GM12891 (cell line): ENCODE measurements around the gene SUN5.

Experiments used
- DNase-seq: peaks from one replicate; pipeline ENCODE4 v3.0.0; 2011; ENCODE audit warnings: low spot score; ENCODE audit not compliant: insufficient read length
- FAIRE-seq: peaks from 2 replicates; lab custom pipeline; 2011; peaks lifted over from hg19 to GRCh38; lab: Jason Lieb, UNC
- PAX5 ChIP-seq: IDR thresholded peaks from 2 replicates; pipeline ENCODE4 v1.6.1; 2011; ENCODE audit warnings: low read length, moderate library complexity, mild to moderate bottlenecking; ENCODE audit not compliant: insufficient read depth, severe bottlenecking
- POLR2A ChIP-seq: IDR thresholded peaks from 2 replicates; pipeline ENCODE4 v1.6.1; 2011; ENCODE audit warnings: low read depth, low read length, control low read depth
- POLR2AphosphoS5 ChIP-seq: IDR thresholded peaks from 2 replicates; pipeline ENCODE4 v1.6.1; 2011; ENCODE audit warnings: low read depth, low read length, control low read depth
- POU2F2 ChIP-seq: IDR thresholded peaks from 2 replicates; pipeline ENCODE4 v1.6.1; 2011; ENCODE audit warnings: low read depth, mild to moderate bottlenecking, control low read depth, low read length, moderate library complexity
- SPI1 ChIP-seq: IDR thresholded peaks from 2 replicates; pipeline ENCODE4 v1.6.1; 2011; ENCODE audit warnings: low read depth, low read length, control low read depth
- TAF1 ChIP-seq: IDR thresholded peaks from 2 replicates; pipeline ENCODE4 v1.6.1; 2011; ENCODE audit warnings: low read depth, low read length, control low read depth

SUN5 gene

DNA sequence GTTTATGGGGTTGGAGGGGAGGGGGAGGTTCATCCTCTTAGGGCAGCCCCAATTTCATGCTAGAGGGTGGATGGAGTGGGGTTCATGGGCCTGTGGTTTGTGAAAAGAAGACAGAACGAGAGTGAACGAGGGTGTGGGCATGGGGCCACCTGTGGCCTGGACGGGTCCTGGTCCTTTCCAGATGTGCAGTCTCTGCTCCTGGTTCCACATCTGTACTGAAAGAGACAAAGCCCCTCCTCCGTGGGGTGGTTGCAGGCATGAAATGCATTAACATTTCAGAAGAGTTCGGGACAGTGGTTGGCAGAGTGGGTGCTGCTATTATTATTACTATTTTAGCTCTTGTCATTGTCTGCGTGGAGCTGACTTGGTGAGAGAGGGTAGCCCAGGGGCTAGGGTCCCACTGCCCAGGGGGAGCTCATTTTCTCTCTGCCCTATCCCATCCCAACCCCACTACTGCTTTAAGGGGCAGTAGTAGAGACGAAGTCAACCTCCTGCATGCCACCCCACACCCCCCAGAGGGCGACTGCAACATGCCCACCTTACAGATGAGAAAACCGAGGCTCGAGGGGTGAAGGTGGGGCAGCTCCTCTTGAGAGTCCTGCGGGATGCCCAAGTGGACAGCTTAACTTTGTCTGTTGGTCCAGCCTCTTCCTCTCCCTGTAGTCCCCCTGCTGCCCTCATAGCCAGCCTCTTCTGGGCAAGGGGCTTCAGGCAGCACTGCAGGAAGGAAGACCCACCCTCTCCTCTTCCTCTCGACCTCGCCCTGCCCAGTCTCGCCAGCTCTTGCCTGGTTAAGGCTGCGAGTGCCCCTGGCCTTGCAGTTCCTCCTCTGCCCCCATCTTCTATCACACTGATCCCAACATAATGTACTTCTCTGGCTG is 11.7 kb upstream of the SUN5 start:
- FAIRE-seq (no peak), DNase-seq (no peak)
- TF ChIP-seq POU2F2 (no peak), PAX5 (no peak), TAF1 (no peak)

GRCh38 chr20:33015114-33015484 is 10.9 kb upstream of the SUN5 start:
- DNase-seq (no peak), FAIRE-seq (no peak)
- no peak for TF ChIP-seq POLR2A

DNA sequence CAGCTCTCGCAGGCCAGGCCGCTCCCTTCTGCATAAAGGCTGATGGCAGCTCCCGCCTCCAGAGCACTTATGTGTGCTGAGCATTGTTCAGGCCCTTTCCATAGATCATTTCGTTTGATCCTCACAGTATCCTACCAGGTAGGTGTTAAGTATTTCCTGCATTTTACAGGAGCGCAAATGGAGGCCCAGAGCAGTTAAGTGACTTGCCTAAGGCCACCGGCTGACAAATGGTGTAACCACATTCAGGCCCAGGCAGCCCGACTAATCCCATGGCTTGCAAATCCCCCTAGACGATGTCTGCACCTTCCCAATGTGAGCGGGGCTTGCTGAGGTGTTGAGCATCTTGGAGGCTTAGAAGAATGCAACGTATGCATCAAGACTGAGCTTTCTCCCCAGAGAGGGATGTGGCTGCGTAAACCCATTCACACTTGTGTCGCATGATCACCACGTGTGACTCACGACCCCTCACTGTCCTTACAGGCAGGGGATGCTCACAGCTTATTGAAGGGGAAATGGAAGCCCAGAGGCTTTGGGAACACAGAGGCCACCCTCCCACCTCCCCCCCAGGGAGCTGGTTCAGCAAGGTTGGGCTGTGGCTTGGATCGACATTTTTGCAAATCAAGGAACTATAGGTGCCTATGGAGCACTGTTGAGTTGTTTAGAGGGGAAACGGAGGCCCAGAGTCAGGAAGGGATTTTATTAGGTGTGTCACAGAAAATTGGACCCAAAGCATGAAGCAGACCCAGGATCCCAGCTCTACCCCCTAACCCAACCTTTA is 10.3 kb upstream of the SUN5 start:
- DNase-seq, result no peak
- FAIRE-seq, result no peak
- TF ChIP-seq SPI1 (no peak), POLR2A (no peak), POLR2AphosphoS5 (no peak), PAX5 (no peak), TAF1 (no peak), POU2F2 (no peak)

DNA sequence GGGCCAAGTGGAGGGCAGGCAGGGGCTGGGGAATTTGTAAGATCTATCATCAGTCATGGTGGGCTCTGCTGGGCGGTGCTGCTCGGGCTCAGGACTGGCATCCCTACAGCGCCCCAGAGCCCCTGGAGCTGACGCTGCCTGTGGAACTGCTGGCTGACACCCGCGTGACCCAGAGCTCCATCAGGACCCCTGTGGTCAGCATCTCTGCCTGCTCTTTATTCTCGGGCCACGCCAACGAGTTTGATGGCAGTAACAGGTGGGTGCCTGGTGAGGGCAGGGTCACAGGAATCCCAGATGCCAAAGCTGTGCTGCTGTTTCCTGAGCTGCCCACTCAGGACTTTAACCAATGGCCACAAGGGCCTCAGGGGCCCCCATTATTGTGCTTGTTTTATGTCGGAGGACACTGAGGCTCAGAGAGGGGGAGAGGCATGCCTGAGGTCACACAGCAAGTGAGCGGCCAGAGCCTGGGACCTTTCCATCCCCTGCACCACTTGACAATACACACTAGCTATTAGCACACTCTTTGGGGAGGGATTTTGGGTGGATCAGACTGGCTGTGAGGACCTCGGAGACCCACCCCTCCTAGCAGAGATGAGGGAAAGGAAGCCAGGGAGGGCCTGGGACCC is 9.6 kb upstream of the SUN5 start:
- TF ChIP-seq SPI1 (no peak), POLR2A (no peak)
- no peak for FAIRE-seq
- no peak for DNase-seq

- TF ChIP-seq PAX5 (no peak), POLR2A (no peak), SPI1 (no peak), POLR2AphosphoS5 (no peak)
- DNase-seq, result no peak
- FAIRE-seq, result no peak
These were observed 8.3 kb upstream of the SUN5 start for GRCh38 chr20:33012327-33013189.

DNA sequence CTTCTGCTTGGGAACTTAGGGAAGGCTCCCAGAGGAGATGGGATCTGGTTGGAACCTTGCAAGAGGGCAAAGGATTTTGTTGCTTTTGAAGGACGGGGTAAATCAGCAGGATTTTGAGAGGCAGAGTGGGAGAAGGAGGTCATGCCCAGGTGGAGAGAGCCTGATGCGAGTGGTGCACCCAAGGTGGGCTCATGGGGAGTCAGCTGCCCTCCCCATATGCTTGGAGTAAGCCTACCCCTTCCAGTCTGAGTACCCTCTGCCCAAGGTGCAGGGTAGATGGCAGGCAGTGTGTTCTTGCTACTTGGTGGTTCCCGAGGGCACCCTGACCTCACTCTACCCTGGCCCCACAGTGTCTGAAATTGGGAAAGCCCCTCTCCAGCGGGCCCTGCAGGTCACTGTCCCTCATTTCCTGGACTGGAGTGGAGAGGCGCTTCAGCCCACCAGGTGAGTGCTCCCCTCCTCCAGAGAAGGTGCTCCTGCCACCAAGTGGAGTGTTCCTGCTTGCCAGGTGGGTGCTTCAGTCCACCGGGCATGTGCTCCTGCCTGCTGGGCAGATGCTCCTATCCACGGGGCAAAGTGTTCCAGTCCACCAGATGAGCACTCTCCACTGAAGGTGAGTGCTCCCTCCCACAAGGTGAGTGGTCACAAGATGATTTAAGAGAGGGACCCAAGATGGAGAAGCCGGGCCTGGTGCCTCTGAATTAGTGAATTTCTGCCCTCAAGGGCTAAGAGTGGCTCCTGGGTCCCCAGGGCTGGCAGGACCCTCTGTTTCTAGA is 6.6 kb upstream of the SUN5 start:
- TF ChIP-seq SPI1, result no peak
- no peak for TF ChIP-seq TAF1
- no peak for TF ChIP-seq POLR2A
- no peak for TF ChIP-seq PAX5
- TF ChIP-seq POU2F2, result no peak
- TF ChIP-seq POLR2AphosphoS5, result no peak
- DNase-seq (no peak), FAIRE-seq (no peak)

DNA sequence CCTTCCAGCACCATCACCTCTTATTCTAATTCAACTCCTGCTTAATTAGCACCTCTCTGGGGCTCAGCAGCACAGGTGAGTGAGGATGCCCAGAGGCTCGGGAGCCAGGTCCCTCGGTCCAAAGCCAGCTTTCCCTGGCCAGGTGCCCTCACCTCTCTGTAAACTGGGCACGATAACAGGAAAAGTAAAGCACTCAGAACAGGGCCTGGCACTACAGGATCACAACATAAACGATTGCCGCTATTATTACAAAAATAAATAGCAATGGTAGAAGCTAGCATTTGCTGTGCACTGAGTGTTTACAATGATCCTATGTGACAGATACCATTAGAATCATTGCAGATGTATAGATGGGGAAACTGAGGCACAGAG is 5.9 kb upstream of the SUN5 start:
- FAIRE-seq, result no peak
- TF ChIP-seq POLR2AphosphoS5 (no peak), PAX5 (no peak), TAF1 (no peak), POU2F2 (no peak), SPI1 (no peak), POLR2A (no peak)

DNA sequence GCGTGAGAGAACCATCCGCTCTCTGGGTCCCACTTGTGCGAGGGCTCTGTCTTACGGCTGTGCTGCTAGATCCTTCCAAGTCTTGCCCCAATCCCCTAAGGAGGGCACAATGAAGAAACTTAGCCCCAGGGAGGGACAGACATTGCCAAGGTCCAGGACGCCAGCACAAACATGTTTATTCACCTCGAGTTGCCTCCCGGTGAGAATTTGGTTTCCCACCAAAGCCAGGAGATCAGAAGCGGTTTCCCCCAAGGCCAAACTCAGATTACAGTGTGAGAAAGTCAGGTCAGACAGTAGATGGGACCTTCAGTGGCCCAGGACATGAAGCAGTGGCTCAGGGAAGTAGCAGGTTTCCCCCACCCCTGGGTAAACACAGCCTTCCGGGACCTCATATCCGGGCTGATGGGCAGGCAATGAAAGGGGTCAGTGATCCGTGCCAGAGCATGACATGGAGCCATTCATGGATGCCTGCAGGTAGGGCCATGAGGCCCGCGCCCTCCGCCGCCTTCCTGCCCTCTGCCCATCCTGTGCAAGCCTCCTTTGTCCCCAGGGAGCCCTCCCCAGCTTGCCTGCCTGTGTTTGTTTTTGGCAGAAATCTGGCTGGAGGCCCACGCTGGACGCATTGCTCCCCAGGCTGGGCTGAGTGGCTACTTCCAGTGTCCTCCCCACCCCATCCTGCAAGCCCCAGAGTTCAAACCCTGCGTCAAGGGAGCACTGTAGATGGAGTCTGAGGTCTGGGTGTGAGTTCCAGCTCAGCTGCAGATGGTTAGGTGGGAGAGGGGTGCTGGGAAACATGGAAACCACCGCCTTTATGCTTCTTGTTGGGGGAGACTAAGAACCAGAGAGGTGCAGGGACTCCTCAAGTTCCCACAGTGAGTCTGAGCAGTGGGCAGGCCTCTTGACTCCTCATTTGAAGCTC is 5.2 kb upstream of the SUN5 start:
- DNase-seq, result no peak
- TF ChIP-seq SPI1 (no peak), POLR2A (no peak), TAF1 (no peak), POLR2AphosphoS5 (no peak), POU2F2 (no peak), PAX5 (no peak)
- FAIRE-seq, result no peak

More for the DNA sequence above, 5.9 kb upstream of the SUN5 start:
- no peak for DNase-seq
